Vagina (tissue), 2 donors: ENCODE measurements around the gene METTL24. TPM values are rescaled to one million over a fixed set of nuclear protein-coding genes. Genes with fewer than 3 reads are reported as not detected.

Source experiments
- DNase-seq, 2 donors: peaks; one replicate each; pipeline ENCODE4 v3.0.0-alpha.2; 2017; ENCODE audit errors: extremely low spot score in 2 of 2
- H3K27ac ChIP-seq: fragments of 200-600 bp; sonication (generic); one replicate; pipeline ENCODE4 v1.5.1; 2019
- H3K27me3 ChIP-seq: fragments of 200-600 bp; sonication (generic); one replicate; pipeline ENCODE4 v1.5.1; 2019
- H3K36me3 ChIP-seq, 2 donors: fragments of 200-600 bp; sonication (generic); one replicate each; pipeline ENCODE4 v1.5.1; 2017 to 2019
- H3K4me1 ChIP-seq: fragments of 200-600 bp; sonication (generic); one replicate; pipeline ENCODE4 v1.5.1; 2019
- H3K4me3 ChIP-seq, 2 donors: fragments of 200-600 bp; sonication (generic); 1 replicate in 1 of 2; 2 replicates in 1 of 2; pipeline ENCODE4 v1.5.1; 2016 to 2019
- H3K9me3 ChIP-seq: fragments of 200-600 bp; sonication (generic); one replicate; pipeline ENCODE4 v1.5.1; 2019
- CTCF ChIP-seq, 3 experiments: fragments of 450-650 bp in 2 of 3; fragments of 200-600 bp in 1 of 3; sonication (generic) in 1 of 3; IDR thresholded peaks; one replicate each; pipeline ENCODE4 v1.5.1; 2017 to 2019; ENCODE audit warnings: antibody characterized with exemption in 3 of 3, mild to moderate bottlenecking in 2 of 3, moderate library complexity in 2 of 3
- POLR2A ChIP-seq, 2 donors: fragments of 450-650 bp; IDR thresholded peaks; one replicate each; pipeline ENCODE4 v1.6.1; 2017; ENCODE audit warnings: antibody characterized with exemption in 2 of 2, mild to moderate bottlenecking in 2 of 2, moderate library complexity in 2 of 2
- POLR2AphosphoS5 ChIP-seq, 2 donors: sonication (generic); formaldehyde crosslinking; IDR thresholded peaks; one replicate each; pipeline ENCODE4 v1.9.0; 2017; ENCODE audit warnings: antibody characterized with exemption in 2 of 2, mild to moderate bottlenecking in 2 of 2, low read depth in 1 of 2; ENCODE audit not compliant: insufficient read depth in 1 of 2
- intact Hi-C: fragments of 100-400 bp; cut with DNase I; formaldehyde crosslinking; loops from one replicate; pipeline ENCODE4 v1.15.1; 2023
- total RNA-seq: library from RNA; depleted of rRNA; stranded (reverse); fragments of >200 nt; gene quantifications from one replicate; pipeline ENCODE4 v1.2.3, GENCODE V29; 2016

Gene METTL24
- total RNA-seq, 1 donor from 2014 or later: 6.6 TPM

GRCh38 chr6:110357298-110357663 is 868 bp downstream of the METTL24 start:
- Histone ChIP-seq H3K9me3 (no peaks in the 10 kb centered on the region), H3K27me3 (no peaks in the 10 kb centered on the region), H3K4me1 (peaks cover 6% of the 10 kb centered on the region), H3K4me3 (peak overlapping the region; percentile 55 to 58), H3K36me3 (no peaks in the 10 kb centered on the region), H3K27ac (peak overlapping the region; percentile 90)
- DNase-seq: no peak
- intact Hi-C loops: no loop called here
- TF ChIP-seq POLR2A (IDR thresholded peaks at IDR 0.05) (no peak), POLR2AphosphoS5 (IDR thresholded peaks at IDR 0.05; ENCODE audit: insufficient read depth in 1 of 2, low read depth in 1 of 2) (peak in 1 of 2 donors; percentile 37)

GRCh38 chr6:110356778-110357177 is 1.4 kb downstream of the METTL24 start:
- intact Hi-C loops: no loop called here
- H3K4me3 ChIP-seq: peak overlapping the region; percentile 55 to 58

GRCh38 chr6:110355727-110356126 is 2.4 kb downstream of the METTL24 start:
- no peak for DNase-seq
- no peaks in the 10 kb centered on the region for H3K27me3 ChIP-seq
- peak overlapping the region; percentile 28 for H3K27ac ChIP-seq
- H3K4me3 ChIP-seq: peak overlapping the region in 1 of 2 donors; percentile 8
- no peak for TF ChIP-seq CTCF (IDR thresholded peaks at IDR 0.05)
- no peaks in the 10 kb centered on the region for H3K36me3 ChIP-seq
- H3K9me3 ChIP-seq: no peaks in the 10 kb centered on the region
- intact Hi-C loops: no loop called here
- H3K4me1 ChIP-seq: peaks cover 6% of the 10 kb centered on the region

More at GRCh38 chr6:110356778-110357177, 1.4 kb downstream of the METTL24 start:
- Histone ChIP-seq H3K27me3 (no peaks in the 10 kb centered on the region), H3K36me3 (no peaks in the 10 kb centered on the region), H3K9me3 (no peaks in the 10 kb centered on the region), H3K27ac (peak overlapping the region; percentile 90), H3K4me1 (peaks cover 6% of the 10 kb centered on the region)
- no peak for DNase-seq
- TF ChIP-seq POLR2AphosphoS5 (IDR thresholded peaks at IDR 0.05; ENCODE audit: insufficient read depth in 1 of 2, low read depth in 1 of 2) (no peak), POLR2A (IDR thresholded peaks at IDR 0.05) (no peak), CTCF (IDR thresholded peaks at IDR 0.05) (no peak)

GRCh38 chr6:110355022-110355421 is 3.1 kb downstream of the METTL24 start:
- no peaks in the 10 kb centered on the region for H3K36me3 ChIP-seq
- no peak overlapping the region for H3K4me3 ChIP-seq
- no peaks in the 10 kb centered on the region for H3K9me3 ChIP-seq
- DNase-seq: no peak
- TF ChIP-seq POLR2AphosphoS5 (IDR thresholded peaks at IDR 0.05; ENCODE audit: insufficient read depth in 1 of 2, low read depth in 1 of 2): no peak
- no peak for TF ChIP-seq CTCF (IDR thresholded peaks at IDR 0.05)
- no peaks in the 10 kb centered on the region for H3K27me3 ChIP-seq
- intact Hi-C loops: no loop called here
- H3K4me1 ChIP-seq: peaks cover 6% of the 10 kb centered on the region
- peak overlapping the region; percentile 28 for H3K27ac ChIP-seq

- DNase-seq: no peak
- intact Hi-C loops: no loop called here
- Histone ChIP-seq H3K4me3 (no peak overlapping the region), H3K27me3 (no peaks in the 10 kb centered on the region), H3K27ac (no peak overlapping the region), H3K9me3 (no peaks in the 10 kb centered on the region), H3K4me1 (peaks cover 6% of the 10 kb centered on the region), H3K36me3 (no peaks in the 10 kb centered on the region)
- TF ChIP-seq POLR2AphosphoS5 (IDR thresholded peaks at IDR 0.05; ENCODE audit: insufficient read depth in 1 of 2, low read depth in 1 of 2) (no peak), CTCF (IDR thresholded peaks at IDR 0.05) (no peak), POLR2A (IDR thresholded peaks at IDR 0.05) (no peak)
These were observed 4.0 kb downstream of the METTL24 start for GRCh38 chr6:110354153-110354552.
